ENCODE data around the gene GNG4.

GRCh38 chr1:235503403-235504121 is 146.0 kb downstream of the GNG4 start:
- TF ChIP-seq EZH2 (optimal IDR thresholded peaks at IDR 0.05; ENCODE audit: low read depth, low read length) (no peak), CTCF (IDR thresholded peaks at IDR 0.05; ENCODE audit: low read length) (no peak), EZH2phosphoT487 (IDR thresholded peaks at IDR 0.05; ENCODE audit: low read length) (no peak)
